Spleen (tissue), 11 donors: ENCODE measurements around the gene MYBPC1. TPM values are rescaled to one million over a fixed set of nuclear protein-coding genes. Genes with fewer than 3 reads are reported as not detected.
A peak's percentile ranks its signal among the peaks of the same experiment; 100 is the strongest.
"Not testable (repeated sequence)": the region's sequence is repeated elsewhere in the genome, so short reads cannot be mapped to it uniquely, and the experiment has no call there.

ENCODE experiments used
- DNase-seq: peaks from one replicate; pipeline ENCODE4 v3.0.0-alpha.2; 2020
- H3K27ac ChIP-seq, 8 donors: fragments of 200-600 bp; sonication (generic) in 7 of 8; 1 replicate in 4 of 8; 2 replicates in 4 of 8; pipeline versions ENCODE4 v1.5.0 to v1.8.0; 2016 to 2021; ENCODE audit warnings: inconsistent platforms in 4 of 8, mild to moderate bottlenecking in 4 of 8, moderate library complexity in 1 of 8
- H3K27me3 ChIP-seq, 7 donors: fragments of 200-600 bp; sonication (generic) in 6 of 7; replicated peaks in 1 of 7; 1 replicate in 4 of 7; 2 replicates in 3 of 7; pipeline versions ENCODE4 v1.5.0 to v1.8.0; 2016 to 2021; ENCODE audit warnings: inconsistent platforms in 3 of 7, mild to moderate bottlenecking in 1 of 7
- H3K36me3 ChIP-seq, 6 donors: fragments of 200-600 bp; sonication (generic) in 5 of 6; 1 replicate in 4 of 6; 2 replicates in 2 of 6; pipeline versions ENCODE4 v1.5.0 to v1.8.0; 2016 to 2021; ENCODE audit warnings: inconsistent platforms in 2 of 6
- H3K4me1 ChIP-seq, 6 donors: fragments of 200-600 bp; sonication (generic) in 5 of 6; 1 replicate in 3 of 6; 2 replicates in 3 of 6; pipeline versions ENCODE4 v1.5.0 to v1.8.0; 2016 to 2021; ENCODE audit warnings: inconsistent platforms in 3 of 6
- H3K4me3 ChIP-seq, 8 donors: fragments of 200-600 bp; sonication (generic) in 7 of 8; 1 replicate in 4 of 8; 2 replicates in 4 of 8; pipeline versions ENCODE4 v1.5.0 to v1.8.0; 2016 to 2021; ENCODE audit warnings: inconsistent platforms in 4 of 8, mild to moderate bottlenecking in 4 of 8, moderate library complexity in 2 of 8
- H3K9me3 ChIP-seq, 8 donors: fragments of 200-600 bp; sonication (generic) in 7 of 8; 1 replicate in 4 of 8; 2 replicates in 4 of 8; pipeline versions ENCODE4 v1.5.0 to v1.8.0; 2016 to 2021; ENCODE audit warnings: inconsistent platforms in 4 of 8
- CTCF ChIP-seq, 11 experiments: fragments of 200-600 bp in 7 of 11; fragments of 450-650 bp in 4 of 11; sonication (generic) in 4 of 11; IDR thresholded peaks in 8 of 11; conservative IDR thresholded peaks in 3 of 11; 1 replicate in 7 of 11; 2 replicates in 4 of 11; pipeline versions ENCODE4 v1.4.0 to v1.8.0; 2016 to 2021; ENCODE audit warnings: antibody characterized with exemption in 11 of 11, inconsistent platforms in 4 of 11, mild to moderate bottlenecking in 1 of 11
- POLR2A ChIP-seq, 3 donors: fragments of 450-650 bp; IDR thresholded peaks; one replicate each; pipeline ENCODE4 v1.5.1; 2017; ENCODE audit warnings: antibody characterized with exemption in 3 of 3, mild to moderate bottlenecking in 1 of 3
- POLR2AphosphoS5 ChIP-seq, 3 donors: sonication (generic); formaldehyde crosslinking; IDR thresholded peaks; one replicate each; pipeline ENCODE4 v1.5.1; 2017; ENCODE audit warnings: antibody characterized with exemption in 3 of 3
- WGBS, 5 donors: extraction: QIAGEN DNeasy Blood & Tissue Kit in 3 of 5; methylation state at CpG; one replicate each; pipeline versions ENCODE4 v1.1.5 to v1.1.7; 2013 to 2018; 5-methylcytosine and 5-hydroxymethylcytosine counted together
- intact Hi-C: fragments of 100-400 bp; cut with DNase I; formaldehyde crosslinking; loops from one replicate; pipeline ENCODE4 v1.15.0; 2023; ENCODE audit warnings: low total_unique reads
- polyA plus RNA-seq, 3 donors: library from polyadenylated mRNA; stranded (reverse); fragments of 200-250 nt; gene quantifications; one replicate each; pipeline ENCODE4 v1.2.1, GENCODE V29; 2013
- total RNA-seq, 7 donors: library from RNA; depleted of rRNA in 3 of 7; stranded (reverse); fragments of >200 nt in 3 of 7; fragmentation: NEBNext Ultra II Directional in 4 of 7; extraction: Animal tissue kit (Norgen Biotek cat#: 25700) in 4 of 7; gene quantifications; one replicate each; pipeline versions ENCODE4 v1.1.0 to v1.2.1, GENCODE V29; 2016 to 2021
- donor health status: healthy with polysubstance abuse.
- donor health status: DM: no; HTN: no; CAD: no; lungs with moderate emphysema.
- donor health status: DM: no; HTN: no; CAD: no.
- donor health status: Bipolar disorder and iron deficiency.
- donor health status: healthy.
- donor health status: DM: no; HTN: no; CAD: no.
- donor health status: DM: yes; HTN: yes; CAD: no.

MYBPC1 gene
- total and polyA plus RNA-seq, 10 donors: 0.06 to 2.7 (median 0.66) TPM; not detected in 4

GRCh38 chr12:101670007-101670671 lies 75.4 kb downstream of the MYBPC1 start:
- no peaks in the 10 kb centered on the region for H3K9me3 ChIP-seq
- WGBS, 5 donors: 42 to 59% (median 55%) methylated on average over 6 of the region's 6 CpGs
- peaks cover 3 to 35% (median 29%) of the 10 kb centered on the region in 6 donors for H3K4me1 ChIP-seq
- H3K4me3 ChIP-seq: peak overlapping the region in 1 of 8 donors; percentile 5
- peak overlapping the region in 5 of 8 donors; percentile 39 to 91 (median 84) for H3K27ac ChIP-seq
- no peaks in the 10 kb centered on the region for H3K36me3 ChIP-seq
- DNase-seq: no peak
- H3K27me3 ChIP-seq: no peaks in the 10 kb centered on the region
- TF ChIP-seq CTCF (IDR thresholded peaks at IDR 0.05 in 8 of 11, conservative IDR thresholded peaks at IDR 0.05 in 3 of 11) (peak in 10 of 11 experiments; percentile 25 to 77 (median 60)), POLR2AphosphoS5 (IDR thresholded peaks at IDR 0.05) (no peak)
- intact Hi-C loops: no loop called here

- 27 to 46% (median 36%) methylated on average over 6 of the region's 6 CpGs for WGBS, 5 donors
- TF ChIP-seq POLR2AphosphoS5 (IDR thresholded peaks at IDR 0.05): peak in 2 of 3 donors; percentile 28 to 70
- TF ChIP-seq CTCF (IDR thresholded peaks at IDR 0.05 in 8 of 11, conservative IDR thresholded peaks at IDR 0.05 in 3 of 11): no peak
- TF ChIP-seq POLR2A (IDR thresholded peaks at IDR 0.05): no peak
- Histone ChIP-seq H3K4me1 (peaks cover 3 to 35% (median 29%) of the 10 kb centered on the region in 6 donors), H3K36me3 (no peaks in the 10 kb centered on the region), H3K4me3 (peak overlapping the region in 1 of 8 donors; percentile 40), H3K27ac (peak overlapping the region in 7 of 8 donors; percentile 65 to 91 (median 78)), H3K9me3 (no peaks in the 10 kb centered on the region), H3K27me3 (no peaks in the 10 kb centered on the region)
- peak; percentile 88 for DNase-seq
- intact Hi-C loops: no loop called here
Observed at GRCh38 chr12:101671157-101671791, 76.5 kb downstream of the MYBPC1 start.

GRCh38 chr12:101671833-101672232 lies 77.1 kb downstream of the MYBPC1 start:
- WGBS, 5 donors: 59 to 72% (median 67%) methylated on average over 4 of the region's 4 CpGs
- DNase-seq: no peak
- H3K27me3 ChIP-seq: no peaks in the 10 kb centered on the region
- H3K27ac ChIP-seq: peak overlapping the region in 7 of 8 donors; percentile 65 to 91 (median 78)
- intact Hi-C loops: no loop called here
- H3K9me3 ChIP-seq: no peaks in the 10 kb centered on the region
- TF ChIP-seq POLR2AphosphoS5 (IDR thresholded peaks at IDR 0.05): no peak
- TF ChIP-seq CTCF (IDR thresholded peaks at IDR 0.05 in 8 of 11, conservative IDR thresholded peaks at IDR 0.05 in 3 of 11): peak in 1 of 11 experiments; percentile 7
- no peaks in the 10 kb centered on the region for H3K36me3 ChIP-seq
- H3K4me1 ChIP-seq: peaks cover 3 to 35% (median 29%) of the 10 kb centered on the region in 6 donors
- peak overlapping the region in 1 of 8 donors; percentile 40 for H3K4me3 ChIP-seq

GRCh38 chr12:101675555-101675954 lies 80.8 kb downstream of the MYBPC1 start:
- intact Hi-C loops: no loop called here
- Histone ChIP-seq H3K27me3 (no peaks in the 10 kb centered on the region), H3K36me3 (no peaks in the 10 kb centered on the region), H3K4me3 (no peak overlapping the region), H3K9me3 (no peaks in the 10 kb centered on the region), H3K4me1 (peaks cover 0 to 21% (median 20%) of the 10 kb centered on the region in 6 donors), H3K27ac (no peak overlapping the region)
- TF ChIP-seq POLR2A (IDR thresholded peaks at IDR 0.05) (no peak), POLR2AphosphoS5 (IDR thresholded peaks at IDR 0.05) (no peak), CTCF (IDR thresholded peaks at IDR 0.05 in 8 of 11, conservative IDR thresholded peaks at IDR 0.05 in 3 of 11) (no peak)
- WGBS, 5 donors: 83 to 94% (median 88%) methylated on average over 2 of the region's 2 CpGs
- DNase-seq: no peak

GRCh38 chr12:101676497-101676896 lies 81.7 kb downstream of the MYBPC1 start:
- DNase-seq, H3K9me3 ChIP-seq, H3K27ac ChIP-seq, intact Hi-C loops, H3K4me3 ChIP-seq, H3K27me3 ChIP-seq, H3K36me3 ChIP-seq: not testable (repeated sequence)
- 63 to 81% (median 79%) methylated on average over 3 of the region's 3 CpGs for WGBS, 5 donors
- H3K4me1 ChIP-seq: peaks cover 0 to 12% (median 10%) of the 10 kb centered on the region in 6 donors
